NCI-H2029 (cell line): Measurements from ENCODE around the gene GPR87.

Experiments used
- DNase-seq: peaks from one replicate; lab custom pipeline; 2025; lab: John Stamatoyannopoulos, UW

The GPR87 gene

DNA sequence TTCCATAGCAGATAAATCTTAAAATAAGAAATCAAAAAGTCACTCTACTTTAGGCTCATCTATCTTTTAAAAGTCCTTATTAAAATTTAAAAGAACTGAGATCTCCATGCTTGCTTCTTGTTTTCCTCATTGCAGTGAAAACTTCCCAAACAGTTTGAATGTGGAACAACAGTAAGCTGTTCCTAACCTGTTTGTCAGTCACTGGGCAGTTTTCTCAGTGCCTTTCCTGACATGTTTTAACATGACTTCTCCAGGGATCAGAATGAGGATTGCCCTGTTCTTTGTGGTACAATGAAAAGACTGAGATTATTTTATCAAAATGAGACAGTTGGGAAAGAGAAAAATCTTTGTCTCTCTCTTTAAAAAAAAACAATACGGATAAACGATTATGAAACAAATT is 774 bp downstream of the GPR87 start:
- no peak for DNase-seq

GRCh38 chr3:151315136-151315535 is 1.5 kb downstream of the GPR87 start:
- no peak for DNase-seq

DNA sequence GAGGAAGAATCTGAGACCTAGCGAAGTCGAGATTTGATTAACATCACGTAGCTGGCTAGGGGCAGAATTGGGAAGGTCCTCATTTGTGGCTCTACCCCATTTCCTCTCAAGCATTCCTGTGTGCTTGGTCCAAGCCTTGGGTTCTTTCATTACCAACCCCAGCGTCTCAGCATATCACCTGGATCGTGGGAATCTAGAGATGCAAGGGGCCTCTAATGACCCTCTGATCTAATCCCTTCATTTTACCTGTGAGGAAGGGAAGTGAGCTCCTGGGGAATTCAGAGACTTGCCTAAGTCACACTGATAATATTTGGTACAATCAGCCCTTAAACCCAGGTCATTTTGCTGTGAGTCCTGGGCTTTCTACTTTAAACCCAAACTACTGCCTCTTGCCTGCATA is 2.0 kb downstream of the GPR87 start:
- DNase-seq = no peak

DNA sequence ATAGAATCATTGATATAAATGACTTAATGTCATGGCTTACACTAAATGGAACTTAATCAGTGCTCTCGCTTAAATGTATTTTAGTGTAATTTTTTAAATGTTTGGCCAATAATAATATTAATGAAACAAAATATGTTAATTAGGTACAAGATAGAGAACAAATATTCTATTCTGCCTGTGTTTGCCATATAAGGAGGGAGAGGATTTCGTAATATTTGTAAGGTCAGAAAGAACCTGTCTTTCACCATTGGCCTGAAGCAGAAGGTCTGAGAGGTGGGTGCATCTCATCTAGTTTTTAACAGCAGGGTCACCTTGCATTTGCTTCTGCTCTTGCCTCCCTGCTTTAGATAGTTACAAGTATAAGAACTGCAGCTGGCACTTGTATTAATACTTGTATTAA is 2.5 kb downstream of the GPR87 start:
- DNase-seq = no peak

DNA sequence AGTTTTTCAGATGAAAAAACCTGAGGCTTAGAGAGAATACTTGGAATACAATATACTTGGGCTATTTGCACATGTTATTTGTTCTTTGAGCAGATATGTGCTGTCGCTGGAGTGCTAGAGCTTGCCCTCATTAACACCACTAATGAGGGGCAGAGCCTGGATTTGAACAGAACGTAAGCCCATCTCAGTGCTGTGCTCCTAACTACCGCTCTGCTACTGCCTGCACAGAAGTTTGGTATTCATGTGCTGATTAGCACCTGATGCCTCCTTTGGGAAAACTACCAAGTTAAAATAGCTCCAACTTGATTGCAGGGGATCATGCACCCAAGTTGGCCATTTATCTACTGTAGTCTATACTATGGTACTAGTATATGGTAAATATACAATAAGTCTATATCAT is 3.6 kb downstream of the GPR87 start:
- DNase-seq = no peak

DNA sequence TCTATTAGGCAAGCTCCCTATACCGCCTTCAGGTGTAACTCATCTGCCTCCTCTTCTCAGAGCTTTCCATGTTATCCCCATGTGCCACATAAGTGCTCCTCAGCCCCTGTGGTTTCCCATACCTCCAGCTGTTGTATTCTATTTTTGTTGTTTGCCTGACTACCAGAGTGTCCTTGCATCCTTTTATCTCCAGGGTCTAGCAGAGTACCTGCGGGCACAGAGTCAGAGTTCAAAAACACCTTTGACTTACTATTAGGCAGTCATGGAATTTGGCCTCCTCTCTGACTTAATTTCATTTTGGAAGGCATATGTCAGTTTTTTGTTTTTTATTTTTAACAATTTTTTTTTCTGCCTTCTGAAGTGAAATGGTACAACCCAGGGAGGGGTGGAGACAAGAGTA is 7.1 kb downstream of the GPR87 start:
- DNase-seq = no peak

DNA sequence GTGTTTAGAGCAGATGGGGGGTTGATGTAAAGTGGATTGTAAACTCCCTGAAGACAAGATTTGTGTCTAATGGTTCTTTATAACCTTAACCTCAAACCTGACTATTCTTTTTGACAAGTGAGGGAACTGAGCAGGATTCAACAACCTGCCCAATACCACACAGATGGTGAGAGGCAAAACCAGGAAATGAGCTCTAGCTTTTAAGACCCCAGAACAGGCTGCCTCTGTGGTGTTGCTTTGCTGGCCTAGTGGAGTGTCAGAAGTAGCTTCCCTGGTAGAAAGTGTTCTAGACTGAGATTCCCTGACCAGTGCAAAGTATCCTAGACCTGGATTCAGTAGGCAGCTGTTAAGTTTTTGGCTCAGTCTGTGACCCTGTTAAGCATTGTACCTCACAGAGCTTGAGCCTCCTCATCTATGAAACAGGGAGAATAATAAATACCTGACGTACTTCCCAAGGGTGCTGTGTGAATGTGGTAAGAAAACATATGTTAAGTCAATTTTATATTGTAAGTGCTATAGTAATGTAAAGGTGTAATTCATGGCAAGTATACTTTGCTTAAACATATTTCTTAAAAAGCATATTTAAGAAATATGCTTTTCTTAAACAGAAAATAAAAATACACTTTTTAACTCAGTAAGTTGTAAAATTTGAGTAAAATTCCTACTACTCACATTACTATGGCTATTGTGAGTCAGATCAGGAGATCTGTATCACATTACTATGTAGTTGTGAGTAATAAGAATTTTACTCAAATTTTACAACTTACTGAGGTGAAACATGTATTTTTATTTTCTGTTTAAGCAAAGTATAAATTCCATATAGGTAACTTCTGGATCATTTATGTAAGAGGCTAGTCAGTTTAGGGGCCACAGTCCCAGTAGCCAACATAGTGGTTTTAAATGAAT is 8.8 kb downstream of the GPR87 start:
- DNase-seq = no peak

GRCh38 chr3:151307131-151307530 is 9.5 kb downstream of the GPR87 start:
- DNase-seq = no peak

- no peak for DNase-seq
These were observed 10.3 kb downstream of the GPR87 start for GRCh38 chr3:151306168-151306810.

GRCh38 chr3:151305775-151306151 is 10.9 kb downstream of the GPR87 start:
- DNase-seq = no peak

DNA sequence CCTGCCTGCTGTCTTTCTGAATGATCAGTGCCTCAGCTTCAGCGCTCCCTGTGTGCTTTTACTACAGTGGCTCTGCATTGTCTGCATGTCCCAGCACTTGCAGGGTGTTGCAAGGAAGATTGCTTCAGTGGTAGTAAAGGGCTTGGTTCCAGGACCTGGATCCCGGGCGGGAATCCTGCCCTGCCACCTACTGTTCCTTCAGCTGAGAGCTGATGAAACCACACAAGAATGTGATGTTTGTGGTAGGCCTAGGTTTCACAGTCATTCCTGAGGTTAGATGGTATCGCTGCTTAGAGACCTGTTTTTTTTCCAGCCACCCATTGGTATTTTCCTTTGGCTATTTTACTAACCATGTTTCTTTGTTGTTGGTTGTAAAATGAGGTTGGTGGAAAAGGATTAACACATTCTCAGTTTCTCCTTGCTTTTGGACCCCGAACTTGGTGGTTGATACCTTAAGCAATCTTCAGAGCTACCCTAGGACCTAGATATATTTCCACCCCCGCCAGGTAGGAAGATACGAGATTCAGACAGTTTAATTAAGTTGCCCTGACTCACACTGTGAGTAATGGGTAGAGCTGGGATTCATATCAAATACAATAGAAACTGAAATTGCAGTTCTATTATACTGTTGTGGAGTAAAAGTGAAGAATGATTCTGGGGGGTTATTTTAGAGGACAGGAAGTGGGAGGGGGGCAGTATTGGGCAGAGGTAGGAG is 11.4 kb downstream of the GPR87 start:
- DNase-seq = no peak

DNA sequence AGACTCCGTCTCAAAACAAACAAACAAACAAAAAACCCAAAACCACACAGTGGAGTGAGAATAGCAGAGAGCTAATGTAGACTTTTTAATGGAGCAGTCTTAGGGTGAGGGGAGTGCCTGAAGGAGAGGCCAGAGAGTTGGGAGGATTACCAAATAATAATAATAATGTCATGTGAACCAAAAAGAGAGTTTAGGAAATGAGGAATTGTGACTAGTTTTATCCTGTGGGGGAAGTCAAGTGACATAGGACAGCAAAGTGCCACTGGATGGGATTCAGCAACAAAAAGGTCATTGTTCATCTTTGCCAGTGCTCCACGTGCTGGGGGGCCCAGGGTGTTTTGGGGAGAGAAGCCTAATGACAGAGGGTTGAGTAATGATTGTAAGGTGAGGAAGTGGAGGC is 12.9 kb downstream of the GPR87 start:
- no peak for DNase-seq

DNA sequence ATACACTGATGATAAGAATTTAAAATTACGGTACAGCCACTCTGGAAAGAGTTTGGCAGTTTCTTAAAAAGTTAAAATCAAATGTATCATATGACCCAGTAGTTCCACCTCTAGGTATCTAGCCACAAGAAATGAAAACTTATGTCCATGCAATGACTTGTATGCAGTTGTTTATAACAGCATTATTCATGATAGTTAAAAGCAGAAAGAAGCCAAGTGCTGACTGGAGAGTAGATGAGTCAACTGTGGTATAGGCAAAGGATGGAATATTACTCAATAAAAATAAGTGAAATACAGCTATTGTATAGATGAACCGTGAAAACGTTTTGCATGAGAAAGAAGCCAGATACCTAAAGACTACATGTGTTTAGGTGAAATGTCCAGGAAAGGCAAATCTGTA is 14.8 kb downstream of the GPR87 start:
- DNase-seq = no peak

DNA sequence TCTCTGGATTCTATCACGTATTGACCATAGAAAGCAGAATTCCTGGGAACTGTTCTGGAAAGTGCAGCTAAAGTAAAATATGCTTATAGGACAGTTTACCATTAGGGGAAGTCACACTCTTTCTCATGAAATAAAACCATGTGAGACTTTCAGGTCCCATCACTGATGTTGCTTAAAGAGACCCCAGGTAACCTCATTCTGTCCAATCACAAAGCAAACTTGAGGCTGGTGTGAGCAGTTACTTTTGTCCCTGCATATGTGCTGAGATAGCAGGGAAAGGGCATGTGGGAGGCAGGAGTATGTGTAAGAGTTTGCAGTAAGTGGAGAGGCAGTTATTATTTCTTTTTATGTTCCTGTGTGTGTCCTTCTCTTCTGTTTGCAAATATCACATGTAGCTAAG is 16.1 kb downstream of the GPR87 start:
- DNase-seq = no peak

- no peak for DNase-seq
These were observed 17.6 kb downstream of the GPR87 start for GRCh38 chr3:151299006-151299405.

DNA sequence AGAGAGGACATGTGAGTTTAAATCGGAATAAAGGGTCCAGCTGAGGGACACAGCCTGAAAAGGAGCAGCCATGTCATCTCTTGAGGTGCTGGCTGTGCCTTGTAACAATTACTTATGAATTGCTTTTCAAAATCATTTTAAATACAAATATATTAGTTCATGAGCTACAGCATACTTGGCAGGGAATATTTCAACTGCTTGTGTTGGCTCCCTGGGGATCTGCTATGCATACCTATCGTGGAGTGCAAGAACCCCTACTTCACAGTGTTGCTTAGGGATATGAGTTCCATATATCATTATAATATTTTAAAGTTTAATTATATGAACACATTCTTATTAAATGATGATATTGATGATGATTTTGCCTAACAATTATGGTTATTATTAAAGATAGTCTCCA is 19.2 kb downstream of the GPR87 start:
- no peak for DNase-seq

GRCh38 chr3:151296226-151296625 is 20.4 kb downstream of the GPR87 start:
- no peak for DNase-seq

- no peak for DNase-seq
These were observed 23.5 kb downstream of the GPR87 start for GRCh38 chr3:151293127-151293526.

DNA sequence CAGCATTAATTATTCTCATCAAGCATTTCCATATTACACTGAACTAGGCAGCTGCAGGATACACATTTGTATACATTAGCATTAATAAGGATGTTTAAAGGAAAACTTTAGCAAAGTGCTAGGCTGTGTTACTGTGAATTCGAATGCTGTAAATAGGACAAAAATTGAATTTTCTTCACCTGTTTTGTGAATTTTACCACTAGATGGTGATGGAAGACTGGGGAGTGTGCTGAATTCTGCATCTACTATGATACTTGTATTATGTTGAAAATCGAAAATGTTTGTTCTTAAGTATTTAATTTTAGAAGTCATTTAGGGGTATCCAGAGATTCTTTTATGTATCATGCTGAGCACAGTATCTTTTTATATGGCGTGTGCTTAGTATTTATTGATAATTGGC is 25.9 kb downstream of the GPR87 start:
- DNase-seq = no peak

- no peak for DNase-seq
These were observed 27.2 kb downstream of the GPR87 start for GRCh38 chr3:151289445-151289844.

DNA sequence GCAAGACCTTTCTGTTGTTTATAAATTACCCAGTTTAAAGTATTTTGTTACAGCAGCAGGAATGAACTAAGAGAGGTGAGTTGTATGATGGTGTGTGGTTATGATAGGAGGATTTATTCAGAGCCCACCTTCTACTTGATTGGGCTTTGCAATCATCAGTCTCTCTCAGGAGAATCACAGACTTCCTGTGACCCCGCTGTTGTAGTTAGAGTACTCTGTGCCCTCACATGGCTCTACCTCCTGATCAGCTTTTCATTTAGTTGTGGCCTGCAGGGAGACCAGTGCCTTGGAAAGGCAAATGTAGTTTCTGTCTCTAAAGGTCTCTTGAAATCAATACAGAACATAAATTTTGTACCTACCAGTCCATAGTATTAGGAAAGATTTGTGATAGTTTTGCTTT is 30.7 kb downstream of the GPR87 start:
- DNase-seq = no peak

DNA sequence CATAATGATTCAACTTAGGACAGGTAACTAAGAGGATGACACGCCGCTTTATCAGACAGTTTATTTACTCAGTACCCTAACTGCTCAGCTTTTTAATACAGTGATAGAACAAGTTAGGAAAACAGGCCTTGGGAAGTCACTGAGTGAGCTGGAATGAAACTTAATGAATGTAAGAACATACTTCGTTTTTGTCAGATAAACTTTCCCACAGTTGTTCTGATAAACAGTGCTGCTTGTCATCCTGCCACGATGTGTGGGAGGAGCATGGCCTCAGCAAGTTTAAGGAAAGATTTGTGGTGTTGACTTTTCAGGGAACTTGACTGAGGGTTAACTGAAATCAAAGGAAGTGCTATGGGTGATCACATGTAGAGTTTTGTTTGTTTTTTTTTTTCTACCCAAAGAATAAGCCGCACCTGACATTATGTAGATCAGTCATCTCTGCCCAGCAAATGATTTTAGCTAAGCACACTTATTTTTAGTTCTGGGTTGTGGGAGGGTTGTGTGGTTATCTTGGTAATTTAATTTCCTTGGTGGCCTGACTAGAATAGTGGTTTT is 32.6 kb downstream of the GPR87 start:
- DNase-seq = no peak

DNA sequence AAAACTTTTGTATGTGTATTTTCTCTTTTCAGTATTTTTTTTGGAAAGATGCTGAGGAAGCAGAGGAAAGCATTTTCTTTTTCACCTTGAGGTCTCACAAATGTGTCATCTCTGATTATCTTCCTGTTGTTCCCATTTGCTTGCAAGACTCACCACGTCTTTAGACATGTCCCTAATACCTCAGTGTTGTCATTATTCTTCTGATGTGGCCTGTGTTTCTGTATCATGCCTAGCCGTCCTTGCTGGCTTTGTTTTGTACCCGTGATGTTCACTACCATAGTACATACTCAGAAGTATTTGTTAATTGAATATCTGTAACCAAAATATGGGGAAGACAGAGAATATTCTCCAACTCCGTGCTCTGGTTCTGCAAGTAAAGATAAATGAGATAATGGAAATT is 33.2 kb downstream of the GPR87 start:
- DNase-seq = no peak
